Erythroblast (primary cell): Measurements from ENCODE around the gene CDK6.

Experiments
- GATA1 ChIP-seq: IDR thresholded peaks from 2 replicates; pipeline ENCODE4 v1.6.1; 2011; ENCODE audit warnings: low read depth, mild to moderate bottlenecking, control low read depth, low read length, moderate library complexity
- POLR2A ChIP-seq: IDR thresholded peaks from 2 replicates; pipeline ENCODE4 v1.6.1; 2011; ENCODE audit warnings: mild to moderate bottlenecking, low read length

GRCh38 chr7:92730808-92731207, 105.6 kb downstream of the CDK6 start:
- no peak for TF ChIP-seq POLR2A
- no peak for TF ChIP-seq GATA1
